HepG2 (cell line): ENCODE results near the gene DCAF7. TPM values are rescaled to one million over a fixed set of nuclear protein-coding genes. Genes with fewer than 3 reads are reported as not detected.
A peak's percentile ranks its signal among the peaks of the same experiment; 100 is the strongest.

Source experiments
- EHMT2 ChIP-seq: fragments of 200-600 bp; sonication (generic); IDR thresholded peaks from 2 replicates; pipeline ENCODE4 v1.7.0; 2017; ENCODE audit warnings: antibody characterized with exemption, low read depth, low read length, borderline replicate concordance
- FOXA1 ChIP-seq, 2 experiments: fragments of 450-650 bp in 1 of 2; sonication (generic) in 1 of 2; formaldehyde crosslinking in 1 of 2; IDR thresholded peaks; 2 replicates each; pipeline versions ENCODE4 v1.4.0 to v1.6.1; 2016 to 2020; ENCODE audit warnings: missing genetic modification reagents in 1 of 2
- HCFC1 ChIP-seq: fragments of 150-350 bp; IDR thresholded peaks from 2 replicates; pipeline ENCODE4 v1.6.1; 2014; ENCODE audit warnings: low read depth, low read length
- KDM1A ChIP-seq: IDR thresholded peaks from 2 replicates; pipeline ENCODE4 v1.6.1; 2016; ENCODE audit warnings: missing compliant biosample characterization
- KLF15 ChIP-seq: sonication (generic); formaldehyde crosslinking; IDR thresholded peaks from 2 replicates; pipeline ENCODE4 v1.8.1; 2023; ENCODE audit warnings: borderline replicate concordance, mild to moderate bottlenecking, inconsistent platforms, missing genetic modification reagents, mixed read lengths
- PCBP2 ChIP-seq: fragments of 200-400 bp; formaldehyde crosslinking; optimal IDR thresholded peaks from 2 replicates; pipeline ENCODE3; 2018; ENCODE audit warnings: low read length, low read depth; ENCODE audit not compliant: poor library complexity, severe bottlenecking
- SP1 ChIP-seq, 2 experiments: fragments of 450-650 bp in 1 of 2; sonication (generic) in 1 of 2; formaldehyde crosslinking in 1 of 2; IDR thresholded peaks; 2 replicates each; pipeline versions ENCODE4 v1.4.0 to v1.6.1; 2016 to 2020; ENCODE audit warnings: missing genetic modification reagents in 1 of 2
- TEAD3 ChIP-seq: optimal IDR thresholded peaks from 2 replicates; pipeline ENCODE3; 2016; ENCODE audit warnings: borderline replicate concordance
- TFDP2 ChIP-seq: sonication (generic); formaldehyde crosslinking; IDR thresholded peaks from 2 replicates; pipeline ENCODE4 v1.4.0; 2020; ENCODE audit warnings: missing genetic modification reagents
- ZBTB4 ChIP-seq: sonication (generic); formaldehyde crosslinking; IDR thresholded peaks from 2 replicates; pipeline ENCODE4 v1.4.0; 2020; ENCODE audit warnings: missing genetic modification reagents, mild to moderate bottlenecking, borderline replicate concordance
- ZBTB8A ChIP-seq: sonication (generic); formaldehyde crosslinking; IDR thresholded peaks from 2 replicates; pipeline ENCODE4 v1.4.0; 2020; ENCODE audit warnings: mild to moderate bottlenecking, low read depth, missing genetic modification reagents, borderline replicate concordance
- ZNF253 ChIP-seq: sonication (generic); formaldehyde crosslinking; IDR thresholded peaks from 2 replicates; pipeline ENCODE4 v1.8.0; 2022; ENCODE audit warnings: mild to moderate bottlenecking, missing genetic modification reagents, borderline replicate concordance
- ZNF589 ChIP-seq: sonication (generic); formaldehyde crosslinking; conservative IDR thresholded peaks from 2 replicates; pipeline ENCODE4 v1.8.0; 2022; ENCODE audit warnings: mild to moderate bottlenecking, moderate library complexity, missing genetic modification reagents
- polyA plus RNA-seq, 8 experiments: library from polyadenylated mRNA; depleted of rRNA in 3 of 8; stranded (reverse) in 7 of 8; unstranded in 1 of 8; fragments of >200 nt; fragmentation: Illumina TruSeq in 4 of 8; extraction: Trizol in 4 of 8; gene quantifications; 2 replicates each; pipeline versions ENCODE4 v1.2.1 to v1.2.3, GENCODE V29; 2011 to 2016; ENCODE audit warnings: low read depth in 4 of 8, missing spikeins in 1 of 8, mixed read lengths in 1 of 8; ENCODE audit not compliant: insufficient read depth in 1 of 8
- total RNA-seq, 5 experiments: library from RNA; depleted of rRNA; stranded (reverse); fragments of >200 nt; fragmentation: Illumina TruSeq; extraction: Trizol; gene quantifications; 2 replicates each; pipeline ENCODE4 v1.2.3, GENCODE V29; 2016; ENCODE audit warnings: low read depth in 1 of 5
- TF ChIP-seq, protein P1 (sequence below): IDR thresholded peaks from 2 replicates; pipeline ENCODE4 v1.6.1; 2016; ENCODE audit warnings: mild to moderate bottlenecking, missing biosample characterization, missing genetic modification reagents
- TF ChIP-seq, protein P2 (sequence below): sonication (generic); formaldehyde crosslinking; IDR thresholded peaks from 2 replicates; pipeline ENCODE4 v1.5.1; 2020; ENCODE audit warnings: missing genetic modification reagents, mild to moderate bottlenecking, borderline replicate concordance
- TF ChIP-seq, protein P3 (sequence below): IDR thresholded peaks from 2 replicates; pipeline ENCODE4 v1.6.1; 2016; ENCODE audit warnings: missing compliant biosample characterization, missing genetic modification reagents, borderline replicate concordance
- TF ChIP-seq, protein P4 (sequence below): sonication (generic); formaldehyde crosslinking; conservative IDR thresholded peaks from 2 replicates; pipeline ENCODE4 v1.4.0; 2020; ENCODE audit warnings: missing genetic modification reagents

DCAF7 gene
- total and polyA plus RNA-seq, 2 of the 13 experiments (the other 11 are each of a cell fraction or from before 2014, with no cell fraction given) = 55.2 to 73.4 TPM

- peak; percentile 9 for TF ChIP-seq TFDP2 (CRISPR knock-in tag)
- TF ChIP-seq, protein P1, sequence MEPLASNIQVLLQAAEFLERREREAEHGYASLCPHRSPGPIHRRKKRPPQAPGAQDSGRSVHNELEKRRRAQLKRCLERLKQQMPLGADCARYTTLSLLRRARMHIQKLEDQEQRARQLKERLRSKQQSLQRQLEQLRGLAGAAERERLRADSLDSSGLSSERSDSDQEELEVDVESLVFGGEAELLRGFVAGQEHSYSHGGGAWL (CRISPR knock-in tag) = peak; percentile 48
- TF ChIP-seq, protein P2, sequence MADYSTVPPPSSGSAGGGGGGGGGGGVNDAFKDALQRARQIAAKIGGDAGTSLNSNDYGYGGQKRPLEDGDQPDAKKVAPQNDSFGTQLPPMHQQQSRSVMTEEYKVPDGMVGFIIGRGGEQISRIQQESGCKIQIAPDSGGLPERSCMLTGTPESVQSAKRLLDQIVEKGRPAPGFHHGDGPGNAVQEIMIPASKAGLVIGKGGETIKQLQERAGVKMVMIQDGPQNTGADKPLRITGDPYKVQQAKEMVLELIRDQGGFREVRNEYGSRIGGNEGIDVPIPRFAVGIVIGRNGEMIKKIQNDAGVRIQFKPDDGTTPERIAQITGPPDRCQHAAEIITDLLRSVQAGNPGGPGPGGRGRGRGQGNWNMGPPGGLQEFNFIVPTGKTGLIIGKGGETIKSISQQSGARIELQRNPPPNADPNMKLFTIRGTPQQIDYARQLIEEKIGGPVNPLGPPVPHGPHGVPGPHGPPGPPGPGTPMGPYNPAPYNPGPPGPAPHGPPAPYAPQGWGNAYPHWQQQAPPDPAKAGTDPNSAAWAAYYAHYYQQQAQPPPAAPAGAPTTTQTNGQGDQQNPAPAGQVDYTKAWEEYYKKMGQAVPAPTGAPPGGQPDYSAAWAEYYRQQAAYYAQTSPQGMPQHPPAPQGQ (CRISPR knock-in tag) = peak; percentile 55; the same call in 1 of the 2 replicates
- no peak for TF ChIP-seq KDM1A (CRISPR knock-in tag)
- TF ChIP-seq TEAD3 (CRISPR knock-in tag) = peak; percentile 31
- TF ChIP-seq ZNF253 (CRISPR knock-in tag) = no peak
- TF ChIP-seq ZBTB4 (CRISPR knock-in tag) = 0 out of 2 replicates have a peak, but pooled peaks have one; percentile 67
- TF ChIP-seq, protein P3, sequence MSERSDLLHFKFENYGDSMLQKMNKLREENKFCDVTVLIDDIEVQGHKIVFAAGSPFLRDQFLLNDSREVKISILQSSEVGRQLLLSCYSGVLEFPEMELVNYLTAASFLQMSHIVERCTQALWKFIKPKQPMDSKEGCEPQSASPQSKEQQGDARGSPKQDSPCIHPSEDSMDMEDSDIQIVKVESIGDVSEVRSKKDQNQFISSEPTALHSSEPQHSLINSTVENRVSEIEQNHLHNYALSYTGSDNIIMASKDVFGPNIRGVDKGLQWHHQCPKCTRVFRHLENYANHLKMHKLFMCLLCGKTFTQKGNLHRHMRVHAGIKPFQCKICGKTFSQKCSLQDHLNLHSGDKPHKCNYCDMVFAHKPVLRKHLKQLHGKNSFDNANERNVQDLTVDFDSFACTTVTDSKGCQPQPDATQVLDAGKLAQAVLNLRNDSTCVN (CRISPR knock-in tag) = peak; percentile 53
- TF ChIP-seq KLF15 (CRISPR knock-in tag) = no peak
- no peak for TF ChIP-seq FOXA1 (IDR thresholded peaks at IDR 0.05)
- peak; percentile 69 for TF ChIP-seq FOXA1 (CRISPR knock-in tag; IDR thresholded peaks at IDR 0.05)
- no peak for TF ChIP-seq SP1 (IDR thresholded peaks at IDR 0.05)
- TF ChIP-seq SP1 (CRISPR knock-in tag; IDR thresholded peaks at IDR 0.05) = peak; percentile 79; the same call in 1 of the 2 replicates
- TF ChIP-seq, protein P4, sequence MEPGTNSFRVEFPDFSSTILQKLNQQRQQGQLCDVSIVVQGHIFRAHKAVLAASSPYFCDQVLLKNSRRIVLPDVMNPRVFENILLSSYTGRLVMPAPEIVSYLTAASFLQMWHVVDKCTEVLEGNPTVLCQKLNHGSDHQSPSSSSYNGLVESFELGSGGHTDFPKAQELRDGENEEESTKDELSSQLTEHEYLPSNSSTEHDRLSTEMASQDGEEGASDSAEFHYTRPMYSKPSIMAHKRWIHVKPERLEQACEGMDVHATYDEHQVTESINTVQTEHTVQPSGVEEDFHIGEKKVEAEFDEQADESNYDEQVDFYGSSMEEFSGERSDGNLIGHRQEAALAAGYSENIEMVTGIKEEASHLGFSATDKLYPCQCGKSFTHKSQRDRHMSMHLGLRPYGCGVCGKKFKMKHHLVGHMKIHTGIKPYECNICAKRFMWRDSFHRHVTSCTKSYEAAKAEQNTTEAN (CRISPR knock-in tag) = peak; percentile 59; the same call in 1 of the 2 replicates
- TF ChIP-seq EHMT2 = peak; percentile 45; the same call in 1 of the 2 replicates
- peak; percentile 34; the same call in 1 of the 2 replicates for TF ChIP-seq ZBTB8A (CRISPR knock-in tag)
- TF ChIP-seq ZNF589 (CRISPR knock-in tag) = 0 out of 2 replicates have a peak, but pooled peaks have one; percentile 47
- TF ChIP-seq PCBP2 = no peak
- peak; percentile 29; the same call in 1 of the 2 replicates for TF ChIP-seq HCFC1
Measured at GRCh38 chr17:63549946-63550816, at the start of gene DCAF7 (continued).
